K562 (cell line): ENCODE measurements around the gene WNK1. TPM values are rescaled to one million over a fixed set of nuclear protein-coding genes. Genes with fewer than 3 reads are reported as not detected.

Experiments
- ATAC-seq: fragments of 200-7000 bp; cut with Tn5 transposase; 3 replicates; pipeline ENCODE4 v1.9.1; 2020; ENCODE audit warnings: moderate library complexity
- BruUV-seq: library from RNA; stranded (reverse); fragments of 400-500 nt; replicated peaks from 2 replicates; lab custom pipeline; 2021; lab: Mats Ljungman, UMichigan
- CTCF ChIA-PET: fragments of 300-600 bp; formaldehyde crosslinking; extraction: SDS; loops from one replicate; lab custom pipeline; 2021; ENCODE audit warnings: low intra/inter-chr PET ratio; lab: Yijun Ruan, JAX
- POLR2A ChIA-PET: fragments of 300-600, 350-650 bp; sonication (Branson Sonifier 250); formaldehyde crosslinking; extraction: SDS; loops from one replicate; lab custom pipeline; 2021; ENCODE audit warnings: antibody characterized with exemption, inconsistent platforms; lab: Yijun Ruan, JAX
- DNase-seq, 4 experiments: peaks; one replicate each; pipeline versions ENCODE4 v3.0.0 to v3.0.0-alpha.2; 2011 to 2018; ENCODE audit warnings: low spot score in 3 of 4, mixed read lengths in 3 of 4; ENCODE audit errors: extremely low read depth in 1 of 4
- FAIRE-seq: peaks from 2 replicates; lab custom pipeline; 2011; peaks lifted over from hg19 to GRCh38; lab: Jason Lieb, UNC
- H2AFZ ChIP-seq: 2 replicates; pipeline ENCODE4 v1.6.0; 2011; ENCODE audit warnings: low read depth, low read length, control low read depth, inconsistent platforms
- H3K27ac ChIP-seq: fragments of 200-600 bp; 3 replicates; pipeline ENCODE4 v1.8.0; 2011; ENCODE audit warnings: low read depth, mild to moderate bottlenecking, control low read depth, inconsistent platforms, low read length, moderate library complexity, mixed read lengths; ENCODE audit errors: extremely low read depth
- H3K27me3 ChIP-seq, 2 experiments: fragments of 300-600 bp in 1 of 2; 2 replicates in 1 of 2; 3 replicates in 1 of 2; pipeline versions ENCODE4 v1.6.0 to v1.8.0; 2011; ENCODE audit warnings: inconsistent platforms in 2 of 2, low read length in 2 of 2, mild to moderate bottlenecking in 1 of 2, mixed read lengths in 1 of 2, moderate library complexity in 1 of 2; ENCODE audit not compliant: control insufficient read depth in 2 of 2, insufficient read depth in 2 of 2
- H3K36me3 ChIP-seq: fragments of 300-600 bp; 3 replicates; pipeline ENCODE4 v1.8.0; 2011; ENCODE audit warnings: mild to moderate bottlenecking, low read length, inconsistent platforms; ENCODE audit not compliant: control insufficient read depth, insufficient read depth
- H3K4me1 ChIP-seq, 2 experiments: fragments of 200-600 bp in 1 of 2; replicated peaks in 1 of 2; 2 replicates in 1 of 2; 3 replicates in 1 of 2; pipeline versions ENCODE4 v1.5.1 to v1.8.0; 2011; ENCODE audit warnings: inconsistent platforms in 2 of 2, low read length in 2 of 2, mild to moderate bottlenecking in 1 of 2, mixed read lengths in 1 of 2, moderate library complexity in 1 of 2; ENCODE audit not compliant: control insufficient read depth in 2 of 2, insufficient read depth in 2 of 2
- H3K4me2 ChIP-seq: 2 replicates; pipeline ENCODE4 v1.6.1; 2011; ENCODE audit warnings: low read length, control low read depth, inconsistent platforms, mixed read lengths; ENCODE audit not compliant: insufficient read depth
- H3K4me3 ChIP-seq: fragments of 200-600 bp; sonication (generic), shearing (Covaris generic); 2 replicates; pipeline ENCODE4 v1.5.1; 2016; ENCODE audit warnings: control low read depth, inconsistent platforms
- H3K79me2 ChIP-seq: fragments of 200-600 bp; 3 replicates; pipeline ENCODE4 v1.8.0; 2011; ENCODE audit warnings: low read length, inconsistent platforms; ENCODE audit not compliant: control insufficient read depth, insufficient read depth
- H3K9ac ChIP-seq, 2 experiments: 2 replicates each; pipeline versions ENCODE4 v1.6.0 to v1.6.1; 2011; ENCODE audit warnings: low read depth in 2 of 2, low read length in 2 of 2, control low read depth in 1 of 2, inconsistent platforms in 1 of 2, mild to moderate bottlenecking in 1 of 2, mixed read lengths in 1 of 2; ENCODE audit not compliant: insufficient read depth in 1 of 2
- H3K9me1 ChIP-seq: one replicate; pipeline ENCODE4 v1.6.0; 2011; ENCODE audit warnings: inconsistent platforms, mild to moderate bottlenecking, low read length, moderate library complexity; ENCODE audit not compliant: control insufficient read depth, insufficient read depth
- H3K9me3 ChIP-seq: replicated peaks from 2 replicates; pipeline ENCODE4 v1.5.1; 2011; ENCODE audit warnings: low read depth, low read length, inconsistent platforms; ENCODE audit not compliant: control insufficient read depth, insufficient read depth
- H4K20me1 ChIP-seq: replicated peaks from 2 replicates; pipeline ENCODE4 v1.6.1; 2011; ENCODE audit warnings: low read length, inconsistent platforms, mixed read lengths; ENCODE audit not compliant: control insufficient read depth, insufficient read depth
- MBD2 ChIP-seq: sonication (generic); IDR thresholded peaks from 2 replicates; pipeline ENCODE4 v1.6.1; 2016; ENCODE audit warnings: low read depth, borderline replicate concordance
- ZNF282 ChIP-seq: sonication (generic); formaldehyde crosslinking; IDR thresholded peaks from 2 replicates; pipeline ENCODE4 v1.8.1; 2023; ENCODE audit warnings: missing genetic modification reagents
- ZNF77 ChIP-seq: fragments of 250-450 bp; sonication (Bioruptor Pico); IDR thresholded peaks from 2 replicates; pipeline ENCODE4 v1.5.0; 2020
- ZSCAN32 ChIP-seq: fragments of 450-650 bp; formaldehyde crosslinking; IDR thresholded peaks from 2 replicates; pipeline ENCODE4 v1.4.0; 2020; ENCODE audit warnings: mild to moderate bottlenecking, moderate library complexity
- WGBS: fragments of 100-300 bp; shearing (Covaris generic); methylation state at CpG from one replicate; pipeline ENCODE4 v1.1.6; 2016; ENCODE audit warnings: low coverage, mixed read lengths; ENCODE audit not compliant: insufficient coverage; ENCODE audit errors: missing lambda C conversion rate; 5-methylcytosine and 5-hydroxymethylcytosine counted together
- in situ Hi-C: fragments of 300-500 bp; cut with MboI; formaldehyde crosslinking; loops from 4 replicates; pipeline ENCODE4 v1.15.0; 2018; ENCODE audit warnings: inconsistent platforms, mixed read lengths
- intact Hi-C: fragments of 100-400 bp; cut with micrococcal nuclease; formaldehyde crosslinking; loops from 2 replicates; pipeline ENCODE4 v1.14.2; 2022
- polyA plus RNA-seq, 8 experiments: library from polyadenylated mRNA; depleted of rRNA in 4 of 8; stranded (reverse) in 5 of 8; unstranded in 3 of 8; fragments of >200 nt; fragmentation: Nextera tagmentation in 2 of 8; fragmentation: Illumina TruSeq in 1 of 8; extraction: Ambion mirVana in 2 of 8; extraction: Trizol in 1 of 8; gene quantifications; 2 replicates each; pipeline versions ENCODE4 v1.2.1 to v1.2.3, GENCODE V29; 2011 to 2014; ENCODE audit warnings: inconsistent platforms in 1 of 8, missing spikeins in 1 of 8
- total RNA-seq, 7 experiments: library from RNA; depleted of rRNA in 6 of 7; stranded (reverse); fragments of >200 nt in 6 of 7; fragmentation: Illumina TruSeq in 2 of 7; extraction: Trizol in 2 of 7; gene quantifications; 2 replicates each; pipeline versions ENCODE4 v1.2.1 to v1.2.3, GENCODE V29; 2011 to 2021; ENCODE audit warnings: low replicate concordance in 1 of 7
- TF ChIP-seq, protein P1 (sequence below): sonication (generic); formaldehyde crosslinking; IDR thresholded peaks from 2 replicates; pipeline ENCODE4 v1.8.1; 2023; ENCODE audit warnings: mild to moderate bottlenecking, missing genetic modification reagents, moderate library complexity

WNK1 gene
- total and polyA plus RNA-seq, 9 of the 15 experiments (the other 6 are each of a cell fraction or from before 2014, with no cell fraction given), result 4.3 to 73.9 (median 31.0) TPM

DNA sequence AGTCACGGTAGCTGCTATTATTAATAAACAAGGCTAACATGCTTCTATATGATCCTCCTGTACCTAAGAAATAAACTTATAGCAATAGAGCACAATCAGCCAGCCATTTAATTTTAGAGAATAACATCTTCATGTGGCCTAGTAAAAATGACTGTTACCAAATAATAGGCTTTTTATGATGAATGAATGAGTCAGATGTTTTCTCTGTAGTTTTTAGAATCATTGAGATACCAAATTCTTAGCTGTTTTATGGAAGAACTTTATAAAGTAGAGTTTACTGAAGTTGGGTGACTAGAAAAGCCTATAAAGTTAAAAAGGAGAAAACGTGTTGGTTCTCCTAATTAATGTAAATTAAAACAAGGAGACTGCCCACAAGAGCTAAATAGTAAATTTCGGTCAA, 40.7 kb downstream of the WNK1 start:
- 74% methylated on average over 3 of the region's 3 CpGs for WGBS
- POLR2A ChIA-PET, result no interaction called here
- CTCF ChIA-PET, result no interaction called here
- H3K4me3 ChIP-seq, result no peak overlapping the region
- no peak for TF ChIP-seq ZSCAN32
- no peak for TF ChIP-seq ZNF77 (CRISPR knock-in tag)
- TF ChIP-seq MBD2, result no peak
- in situ Hi-C loops (no loop called here), intact Hi-C loops (no loop called here)
- peaks cover 0 to 18% of the 10 kb centered on the region in 2 experiments; a peak in 3 of 5 replicates for H3K4me1 ChIP-seq
- no peaks in the 10 kb centered on the region for H3K27me3 ChIP-seq
- BruUV-seq, result no TSS peak
- H3K9ac ChIP-seq, result no peak overlapping the region
- no peaks in the 10 kb centered on the region for H3K9me1 ChIP-seq
- H3K36me3 ChIP-seq, result no peaks in the 10 kb centered on the region
- H3K4me2 ChIP-seq, result no peak overlapping the region
- H3K27ac ChIP-seq, result no peak overlapping the region; the same call in 2 of the 3 replicates
- no peaks in the 10 kb centered on the region for H3K9me3 ChIP-seq
- DNase-seq, result no peak
- no peaks in the 10 kb centered on the region; the same call in 1 of the 2 replicates for H4K20me1 ChIP-seq
- H3K79me2 ChIP-seq, result peaks cover 99% of the 10 kb centered on the region
- no peak overlapping the region for H2AFZ ChIP-seq
- no peak for ATAC-seq
- FAIRE-seq, result no peak

DNA sequence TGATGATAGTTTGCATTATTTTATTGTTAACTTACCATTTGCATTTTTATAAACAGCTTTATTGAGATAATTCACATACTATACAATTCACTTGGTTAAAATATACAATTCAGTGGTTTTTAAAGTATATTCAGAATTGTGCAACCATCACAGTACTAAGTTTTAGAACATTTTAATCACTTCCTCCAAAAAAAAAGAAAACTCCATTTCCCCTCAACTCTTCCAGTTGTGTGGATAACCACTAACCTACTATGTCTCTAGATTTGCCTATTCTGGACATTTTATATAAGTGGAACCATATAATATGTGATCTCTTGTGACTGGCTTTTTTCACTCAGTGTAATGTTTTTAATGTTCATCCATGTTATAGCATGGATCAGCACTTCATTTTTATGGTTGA, 41.3 kb downstream of the WNK1 start:
- Histone ChIP-seq H3K4me3 (no peak overlapping the region), H3K79me2 (peaks cover 98% of the 10 kb centered on the region), H3K4me1 (peaks cover 0 to 18% of the 10 kb centered on the region in 2 experiments; a peak in 3 of 5 replicates), H3K27me3 (no peaks in the 10 kb centered on the region), H3K4me2 (no peak overlapping the region), H3K9me1 (no peaks in the 10 kb centered on the region), H3K36me3 (no peaks in the 10 kb centered on the region), H3K9me3 (no peaks in the 10 kb centered on the region), H4K20me1 (no peaks in the 10 kb centered on the region; the same call in 1 of the 2 replicates), H3K27ac (no peak overlapping the region), H3K9ac (no peak overlapping the region), H2AFZ (no peak overlapping the region)
- ChIA-PET POLR2A (no interaction called here), CTCF (interaction anchor here (0.6 kb wide), 1 partner anchor 30 kb away, joined by 3 read pairs; no protein-coding TSS in a partner anchor)
- TF ChIP-seq, protein P1, sequence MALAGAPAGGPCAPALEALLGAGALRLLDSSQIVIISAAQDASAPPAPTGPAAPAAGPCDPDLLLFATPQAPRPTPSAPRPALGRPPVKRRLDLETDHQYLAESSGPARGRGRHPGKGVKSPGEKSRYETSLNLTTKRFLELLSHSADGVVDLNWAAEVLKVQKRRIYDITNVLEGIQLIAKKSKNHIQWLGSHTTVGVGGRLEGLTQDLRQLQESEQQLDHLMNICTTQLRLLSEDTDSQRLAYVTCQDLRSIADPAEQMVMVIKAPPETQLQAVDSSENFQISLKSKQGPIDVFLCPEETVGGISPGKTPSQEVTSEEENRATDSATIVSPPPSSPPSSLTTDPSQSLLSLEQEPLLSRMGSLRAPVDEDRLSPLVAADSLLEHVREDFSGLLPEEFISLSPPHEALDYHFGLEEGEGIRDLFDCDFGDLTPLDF, result no peak
- TF ChIP-seq ZNF282 (CRISPR knock-in tag), result no peak
- in situ Hi-C loops, result no loop called here
- no peak for ATAC-seq
- BruUV-seq, result no TSS peak
- no peak for DNase-seq
- intact Hi-C loops, result no loop called here
- no peak for FAIRE-seq
